ENCODE measurements around the gene OASL.

DNA sequence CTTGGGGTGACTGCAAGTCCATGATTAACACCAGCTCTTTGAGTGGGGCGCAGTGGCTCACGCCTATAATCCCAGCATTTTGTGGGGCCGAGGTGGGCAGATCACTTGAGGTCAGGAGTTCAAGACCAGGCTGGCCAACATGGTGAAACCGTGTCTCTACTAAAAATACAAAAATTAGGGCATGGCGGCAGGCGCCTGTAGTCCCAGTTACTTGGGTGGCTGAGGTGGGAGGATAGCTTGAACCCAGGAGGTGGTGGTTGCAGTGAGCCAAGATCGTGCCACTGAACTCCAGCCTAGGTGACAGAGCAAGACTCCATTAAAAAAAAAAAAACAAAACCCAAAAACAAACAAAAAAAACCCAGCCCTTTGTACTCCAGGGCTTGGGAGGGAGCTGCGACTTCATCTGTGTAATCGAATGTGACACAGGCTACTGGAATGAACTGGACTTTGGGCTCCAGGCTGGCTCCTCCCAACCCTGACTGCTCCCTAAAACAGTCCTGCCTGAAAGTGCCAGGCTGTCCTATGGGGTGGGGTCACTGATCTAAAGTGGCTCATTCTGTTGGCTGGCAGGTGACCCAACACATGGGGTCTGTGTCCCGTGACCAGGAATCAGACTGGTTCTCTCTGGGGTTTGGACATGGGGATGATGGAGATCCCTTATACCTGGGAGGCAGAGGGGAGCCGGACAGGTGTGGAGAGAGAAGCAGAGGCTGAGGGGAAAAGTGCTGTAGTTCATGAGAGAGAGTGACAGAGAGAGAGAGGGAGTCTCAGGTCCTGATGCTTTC is 13.4 kb downstream of the OASL start:
- TF ChIP-seq, protein P1, sequence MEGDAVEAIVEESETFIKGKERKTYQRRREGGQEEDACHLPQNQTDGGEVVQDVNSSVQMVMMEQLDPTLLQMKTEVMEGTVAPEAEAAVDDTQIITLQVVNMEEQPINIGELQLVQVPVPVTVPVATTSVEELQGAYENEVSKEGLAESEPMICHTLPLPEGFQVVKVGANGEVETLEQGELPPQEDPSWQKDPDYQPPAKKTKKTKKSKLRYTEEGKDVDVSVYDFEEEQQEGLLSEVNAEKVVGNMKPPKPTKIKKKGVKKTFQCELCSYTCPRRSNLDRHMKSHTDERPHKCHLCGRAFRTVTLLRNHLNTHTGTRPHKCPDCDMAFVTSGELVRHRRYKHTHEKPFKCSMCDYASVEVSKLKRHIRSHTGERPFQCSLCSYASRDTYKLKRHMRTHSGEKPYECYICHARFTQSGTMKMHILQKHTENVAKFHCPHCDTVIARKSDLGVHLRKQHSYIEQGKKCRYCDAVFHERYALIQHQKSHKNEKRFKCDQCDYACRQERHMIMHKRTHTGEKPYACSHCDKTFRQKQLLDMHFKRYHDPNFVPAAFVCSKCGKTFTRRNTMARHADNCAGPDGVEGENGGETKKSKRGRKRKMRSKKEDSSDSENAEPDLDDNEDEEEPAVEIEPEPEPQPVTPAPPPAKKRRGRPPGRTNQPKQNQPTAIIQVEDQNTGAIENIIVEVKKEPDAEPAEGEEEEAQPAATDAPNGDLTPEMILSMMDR (IDR thresholded peaks at IDR 0.05; ENCODE audit: poor library complexity): no peak
- no peak for TF ChIP-seq EZH2 (IDR thresholded peaks at IDR 0.05; ENCODE audit: borderline replicate concordance)
